HCT116 (cell line): ENCODE measurements around the gene OAS2.

Experiments
- ATF3 ChIP-seq: IDR thresholded peaks from 2 replicates; pipeline ENCODE4 v1.6.1; 2012
- CEBPB ChIP-seq: IDR thresholded peaks from 2 replicates; pipeline ENCODE4 v1.6.1; 2012; ENCODE audit warnings: low read depth
- CTCF ChIP-seq, 3 experiments: fragments of 200-600 bp in 1 of 3; sonication (generic) in 1 of 3; IDR thresholded peaks in 2 of 3; conservative IDR thresholded peaks in 1 of 3; 2 replicates each; pipeline ENCODE4 v1.5.1; 2012 to 2017; ENCODE audit warnings: low read depth in 2 of 3, low read length in 2 of 3, antibody characterized with exemption in 1 of 3, borderline replicate concordance in 1 of 3, control low read depth in 1 of 3, mild to moderate bottlenecking in 1 of 3, mixed read lengths in 1 of 3, mixed run types in 1 of 3, moderate library complexity in 1 of 3; ENCODE audit not compliant: insufficient read depth in 1 of 3
- EZH2 ChIP-seq: fragments of 200-600 bp; sonication (generic); IDR thresholded peaks from 2 replicates; pipeline ENCODE4 v1.6.1; 2017; ENCODE audit warnings: antibody characterized with exemption, mixed run types
- POLR2A ChIP-seq: IDR thresholded peaks from 2 replicates; pipeline ENCODE4 v1.7.0; 2011; ENCODE audit warnings: borderline replicate concordance; ENCODE audit not compliant: insufficient read depth, insufficient read length; ENCODE audit errors: extremely low read depth
- POLR2AphosphoS5 ChIP-seq: IDR thresholded peaks from 2 replicates; pipeline ENCODE4 v1.6.1; 2011; ENCODE audit warnings: mild to moderate bottlenecking, low read depth, low read length, moderate library complexity
- REST ChIP-seq: IDR thresholded peaks from 2 replicates; pipeline ENCODE4 v1.6.1; 2012; ENCODE audit warnings: low read depth
- ZBTB33 ChIP-seq: IDR thresholded peaks from 2 replicates; pipeline ENCODE4 v1.6.1; 2011; ENCODE audit warnings: mild to moderate bottlenecking, low read length, moderate library complexity; ENCODE audit not compliant: insufficient replicate concordance; ENCODE audit errors: extremely low read depth
- ZNF274 ChIP-seq: fragments of 200-500 bp; sonication (Bioruptor generic); IDR thresholded peaks from 2 replicates; pipeline ENCODE4 v1.6.1; 2014; ENCODE audit warnings: mild to moderate bottlenecking, low read depth, low read length, inconsistent platforms

- no peak for TF ChIP-seq CTCF (IDR thresholded peaks at IDR 0.05 in 2 of 3, conservative IDR thresholded peaks at IDR 0.05 in 1 of 3; ENCODE audit: borderline replicate concordance in 1 of 3, insufficient read depth in 1 of 3, low read depth in 2 of 3, low read length in 2 of 3)
- no peak for TF ChIP-seq CEBPB
- TF ChIP-seq POLR2AphosphoS5: no peak
- TF ChIP-seq REST: no peak
- TF ChIP-seq POLR2A: no peak
- no peak for TF ChIP-seq ZNF274
- no peak for TF ChIP-seq ZBTB33
- TF ChIP-seq ATF3: no peak
- no peak for TF ChIP-seq EZH2
Measured at GRCh38 chr12:112985642-112986290, 7.4 kb downstream of the OAS2 start.
